ENCODE results near the gene C6orf120.

DNA sequence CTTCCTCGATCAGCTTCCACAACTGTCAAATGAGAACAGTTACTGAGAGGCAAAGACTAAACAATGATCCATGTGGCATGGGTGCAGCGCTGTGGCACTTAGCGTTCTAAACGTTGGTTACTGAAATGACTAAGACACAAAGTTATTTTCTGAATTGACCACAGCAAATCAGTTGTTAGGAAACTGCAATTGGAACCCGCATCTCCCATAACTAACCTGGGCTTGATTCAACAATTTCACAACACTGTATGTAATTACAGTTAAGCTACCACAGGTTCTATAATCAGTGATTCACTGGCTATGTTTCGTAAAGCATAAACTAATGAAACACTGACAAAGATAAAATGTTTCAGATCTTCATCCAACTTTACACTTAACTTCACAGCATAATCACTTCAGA, 12.6 kb upstream of the C6orf120 start:
- TF ChIP-seq, protein P1, sequence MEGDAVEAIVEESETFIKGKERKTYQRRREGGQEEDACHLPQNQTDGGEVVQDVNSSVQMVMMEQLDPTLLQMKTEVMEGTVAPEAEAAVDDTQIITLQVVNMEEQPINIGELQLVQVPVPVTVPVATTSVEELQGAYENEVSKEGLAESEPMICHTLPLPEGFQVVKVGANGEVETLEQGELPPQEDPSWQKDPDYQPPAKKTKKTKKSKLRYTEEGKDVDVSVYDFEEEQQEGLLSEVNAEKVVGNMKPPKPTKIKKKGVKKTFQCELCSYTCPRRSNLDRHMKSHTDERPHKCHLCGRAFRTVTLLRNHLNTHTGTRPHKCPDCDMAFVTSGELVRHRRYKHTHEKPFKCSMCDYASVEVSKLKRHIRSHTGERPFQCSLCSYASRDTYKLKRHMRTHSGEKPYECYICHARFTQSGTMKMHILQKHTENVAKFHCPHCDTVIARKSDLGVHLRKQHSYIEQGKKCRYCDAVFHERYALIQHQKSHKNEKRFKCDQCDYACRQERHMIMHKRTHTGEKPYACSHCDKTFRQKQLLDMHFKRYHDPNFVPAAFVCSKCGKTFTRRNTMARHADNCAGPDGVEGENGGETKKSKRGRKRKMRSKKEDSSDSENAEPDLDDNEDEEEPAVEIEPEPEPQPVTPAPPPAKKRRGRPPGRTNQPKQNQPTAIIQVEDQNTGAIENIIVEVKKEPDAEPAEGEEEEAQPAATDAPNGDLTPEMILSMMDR (IDR thresholded peaks at IDR 0.05; ENCODE audit: low read depth, low read length, poor library complexity, severe bottlenecking), result no peak
- no peak for TF ChIP-seq EZH2phosphoT487 (IDR thresholded peaks at IDR 0.05; ENCODE audit: borderline replicate concordance, low read length)
